Activated CD4-positive, alpha-beta T cell treated with anti-CD3 and anti-CD28 coated beads, Interleukin-2, Interleukin-6, amounts not matched to agents 100 ng/mL and 50 ng/mL, durations not matched to agents 16 hours and 8 hours (primary cell): Measurements from ENCODE around the gene PDGFC.

ENCODE experiments used
- DNase-seq: peaks from one replicate; pipeline ENCODE4 v3.0.0-alpha.2; 2020

Gene PDGFC

GRCh38 chr4:156732634-156733033 is 239.0 kb downstream of the PDGFC start:
- DNase-seq = no peak

- DNase-seq = no peak
Observed at GRCh38 chr4:156729416-156729815, 242.2 kb downstream of the PDGFC start.

GRCh38 chr4:156725257-156725656 is 246.3 kb downstream of the PDGFC start:
- no peak for DNase-seq

- no peak for DNase-seq
Observed at GRCh38 chr4:156723951-156724668, 247.5 kb downstream of the PDGFC start.

- DNase-seq = no peak
Observed at GRCh38 chr4:156718226-156718625, 253.4 kb downstream of the PDGFC start.

- no peak for DNase-seq
Observed at GRCh38 chr4:156711193-156711590, 260.4 kb downstream of the PDGFC start.
